SU-DHL-6 (cell line): Measurements from ENCODE around the gene PRR33.

Source experiments
- H2AFZ ChIP-seq: fragments of 200-600 bp; sonication (generic); 2 replicates; pipeline ENCODE4 v1.6.1; 2014; ENCODE audit warnings: low read depth, mild to moderate bottlenecking, moderate library complexity, mixed read lengths, antibody characterized with exemption, low read length; ENCODE audit not compliant: severe bottlenecking
- H3F3A ChIP-seq: fragments of 200-600 bp; shearing (Covaris generic); 2 replicates; pipeline ENCODE4 v1.6.0; 2016; ENCODE audit warnings: antibody characterized with exemption, mild to moderate bottlenecking; ENCODE audit not compliant: insufficient read depth
- H3K27ac ChIP-seq: fragments of 200-600 bp; sonication (generic); 2 replicates; pipeline ENCODE4 v1.5.1; 2016; ENCODE audit warnings: low read depth, mild to moderate bottlenecking, low read length, moderate library complexity, mixed read lengths
- H3K27me3 ChIP-seq: fragments of 200-600 bp; sonication (generic), shearing (Covaris generic); 2 replicates; pipeline ENCODE4 v1.6.0; 2014; ENCODE audit warnings: mild to moderate bottlenecking, low read length
- H3K36me3 ChIP-seq: fragments of 200-600 bp; sonication (generic); 2 replicates; pipeline ENCODE4 v1.6.1; 2014; ENCODE audit warnings: mild to moderate bottlenecking, low read length, mixed read lengths
- H3K4me2 ChIP-seq: fragments of 300-600, 200-600 bp; shearing (Covaris generic), sonication (generic); 2 replicates; pipeline ENCODE4 v1.6.0; 2014; ENCODE audit warnings: low read length, low read depth, mild to moderate bottlenecking; ENCODE audit not compliant: poor library complexity, severe bottlenecking
- H3K4me3 ChIP-seq: fragments of 200-600 bp; sonication (generic); 2 replicates; pipeline ENCODE4 v1.5.1; 2014; ENCODE audit warnings: antibody characterized with exemption, low read length, mild to moderate bottlenecking, mixed read lengths; ENCODE audit not compliant: insufficient read depth, poor library complexity, severe bottlenecking
- H3K79me2 ChIP-seq: fragments of 200-600 bp; sonication (generic); 2 replicates; pipeline ENCODE4 v1.6.1; 2014; ENCODE audit warnings: mild to moderate bottlenecking, low read length, moderate library complexity; ENCODE audit not compliant: insufficient read depth
- H3K9ac ChIP-seq: fragments of 200-600 bp; sonication (generic); 2 replicates; pipeline ENCODE4 v1.7.0; 2014; ENCODE audit warnings: mild to moderate bottlenecking, low read length
- H3K9me2 ChIP-seq: fragments of 200-600 bp; sonication (generic); replicated peaks from 2 replicates; pipeline ENCODE4 v1.6.1; 2014; ENCODE audit warnings: low read length; ENCODE audit not compliant: insufficient read depth
- H3K9me3 ChIP-seq: fragments of 200-600 bp; sonication (generic); 2 replicates; pipeline ENCODE4 v1.6.1; 2014; ENCODE audit warnings: low read length, mixed read lengths; ENCODE audit not compliant: insufficient read depth
- H4K20me1 ChIP-seq: fragments of 200-600 bp; sonication (generic); 2 replicates; pipeline ENCODE4 v1.6.1; 2014; ENCODE audit warnings: low read depth, mild to moderate bottlenecking, antibody characterized with exemption, low read length, moderate library complexity, mixed read lengths
- CTCF ChIP-seq: fragments of 200-600 bp; sonication (generic); IDR thresholded peaks from one replicate; pipeline ENCODE4 v1.5.1; 2017; ENCODE audit warnings: antibody characterized with exemption, mild to moderate bottlenecking, low read length, moderate library complexity; ENCODE audit not compliant: insufficient read depth, poor library complexity, severe bottlenecking
- EZH2phosphoT487 ChIP-seq: fragments of 200-600 bp; sonication (generic), shearing (Covaris generic); conservative IDR thresholded peaks from 2 replicates; pipeline ENCODE4 v1.6.1; 2018; ENCODE audit warnings: mild to moderate bottlenecking, antibody characterized with exemption, low read length, moderate library complexity, mixed read lengths

PRR33 gene

GRCh38 chr11:1856306-1857005 is 35.2 kb downstream of the PRR33 start:
- Histone ChIP-seq H3K9ac (no peak overlapping the region), H4K20me1 (peaks cover 15% of the 10 kb centered on the region; the same call in 1 of the 2 replicates), H3K4me3 (no peak overlapping the region), H3K36me3 (no peaks in the 10 kb centered on the region), H3K4me2 (no peak overlapping the region), H3K27ac (no peak overlapping the region), H3K9me3 (no peaks in the 10 kb centered on the region), H3K9me2 (no peaks in the 10 kb centered on the region), H3K27me3 (no peaks in the 10 kb centered on the region), H3K79me2 (peaks cover 37% of the 10 kb centered on the region), H2AFZ (no peak overlapping the region), H3F3A (peaks cover 13% of the 10 kb centered on the region)
- TF ChIP-seq CTCF (no peak), EZH2phosphoT487 (no peak)

DNA sequence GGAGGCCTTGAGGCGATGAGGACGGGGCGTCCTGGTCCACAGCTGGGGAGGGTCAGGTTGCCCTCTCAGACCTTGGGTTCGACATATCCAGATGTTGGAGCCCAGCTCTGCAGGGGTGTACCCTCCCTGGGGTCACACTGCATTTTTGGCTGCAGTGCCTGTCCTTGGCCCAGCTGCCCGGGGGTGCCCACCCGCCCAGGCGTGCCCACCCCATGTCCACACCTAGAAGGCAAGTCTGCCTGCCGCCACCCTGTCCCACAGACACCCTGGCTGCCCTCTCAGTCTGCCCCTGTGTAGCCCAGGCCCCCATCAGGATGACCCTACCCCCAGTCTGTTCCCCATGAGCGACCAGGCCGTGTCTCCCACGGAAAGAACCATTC is 35.8 kb downstream of the PRR33 start:
- no peaks in the 10 kb centered on the region for H3K9me3 ChIP-seq
- H3K9me2 ChIP-seq: no peaks in the 10 kb centered on the region
- H3K27ac ChIP-seq: no peak overlapping the region
- no peak for TF ChIP-seq EZH2phosphoT487
- TF ChIP-seq CTCF: no peak
- no peaks in the 10 kb centered on the region for H3K27me3 ChIP-seq
- H3K9ac ChIP-seq: no peak overlapping the region
- no peaks in the 10 kb centered on the region for H3K36me3 ChIP-seq
- H3K79me2 ChIP-seq: peaks cover 37% of the 10 kb centered on the region
- H2AFZ ChIP-seq: no peak overlapping the region
- peaks cover 15% of the 10 kb centered on the region; the same call in 1 of the 2 replicates for H4K20me1 ChIP-seq
- no peak overlapping the region for H3K4me2 ChIP-seq
- H3F3A ChIP-seq: peaks cover 17% of the 10 kb centered on the region
- no peak overlapping the region for H3K4me3 ChIP-seq

DNA sequence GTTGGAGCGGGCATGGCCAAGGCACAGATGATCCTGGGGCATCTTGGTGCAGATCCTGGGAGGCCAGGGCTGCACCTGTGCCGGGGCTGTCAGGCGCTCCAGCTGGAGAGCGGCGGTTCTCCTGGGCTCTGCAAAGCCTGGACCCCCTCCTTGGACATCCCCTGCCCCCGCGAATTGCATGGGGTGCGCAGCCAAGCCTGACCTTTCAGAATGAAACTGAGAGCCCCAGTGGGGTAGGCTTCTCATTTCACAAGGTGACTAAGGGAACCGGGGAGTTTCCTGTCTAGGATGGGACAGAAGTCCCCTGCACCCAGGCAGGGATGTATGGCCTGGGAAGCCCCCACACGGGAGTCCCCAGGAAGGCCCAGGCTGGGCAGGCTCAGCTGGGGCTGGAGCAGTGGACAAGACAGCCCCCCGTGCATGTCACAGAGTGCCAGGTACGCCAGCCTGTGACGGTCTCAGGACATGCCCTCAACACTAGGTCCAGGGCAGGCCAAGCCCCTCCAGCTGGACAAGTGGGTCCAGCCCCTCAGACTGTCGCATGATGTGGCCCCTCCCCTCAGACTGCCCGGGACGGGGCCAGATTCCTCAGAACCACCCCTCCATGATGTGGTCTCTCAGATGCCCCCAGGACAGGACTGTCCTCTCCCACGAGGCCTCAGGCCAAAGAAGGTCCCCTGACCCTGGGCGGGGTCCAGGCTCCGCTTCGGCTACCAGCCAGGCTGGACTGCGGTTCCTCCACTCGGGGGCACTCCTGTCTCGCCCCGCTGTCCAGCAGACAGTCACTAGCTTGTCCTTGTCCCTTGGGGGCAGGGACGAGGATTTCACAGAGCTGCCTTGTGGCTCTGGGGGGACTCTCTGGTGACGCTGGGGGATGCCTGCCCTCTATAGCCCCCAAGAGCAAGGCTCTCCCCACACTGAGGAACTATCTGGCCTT is 36.5 kb downstream of the PRR33 start:
- Histone ChIP-seq H3K9ac (peak overlapping the region; percentile 69; the same call in 1 of the 2 replicates), H3K27me3 (no peaks in the 10 kb centered on the region), H3K27ac (no peak overlapping the region), H4K20me1 (peaks cover 15% of the 10 kb centered on the region; the same call in 1 of the 2 replicates), H2AFZ (no peak overlapping the region), H3K9me2 (no peaks in the 10 kb centered on the region), H3F3A (peaks cover 22% of the 10 kb centered on the region), H3K79me2 (peaks cover 37% of the 10 kb centered on the region), H3K4me2 (peak overlapping the region; percentile 74), H3K36me3 (no peaks in the 10 kb centered on the region), H3K4me3 (peak overlapping the region; percentile 66), H3K9me3 (no peaks in the 10 kb centered on the region)
- no peak for TF ChIP-seq CTCF
- no peak for TF ChIP-seq EZH2phosphoT487
